GM10847 (cell line): Measurements from ENCODE around the gene CNMD.

Source experiments
- POLR2A ChIP-seq: IDR thresholded peaks from 2 replicates; pipeline ENCODE4 v1.6.1; 2011; ENCODE audit not compliant: insufficient read length; ENCODE audit errors: extremely low read depth

CNMD gene

GRCh38 chr13:52760077-52760476 is 20.5 kb upstream of the CNMD start:
- TF ChIP-seq POLR2A, result no peak

GRCh38 chr13:52758114-52758513 is 18.5 kb upstream of the CNMD start:
- no peak for TF ChIP-seq POLR2A

GRCh38 chr13:52751196-52751595 is 11.6 kb upstream of the CNMD start:
- no peak for TF ChIP-seq POLR2A

GRCh38 chr13:52750713-52751112 is 11.1 kb upstream of the CNMD start:
- no peak for TF ChIP-seq POLR2A

GRCh38 chr13:52749419-52749818 is 9.8 kb upstream of the CNMD start:
- no peak for TF ChIP-seq POLR2A

GRCh38 chr13:52746141-52746540 is 6.5 kb upstream of the CNMD start:
- no peak for TF ChIP-seq POLR2A

- TF ChIP-seq POLR2A, result no peak
Observed at GRCh38 chr13:52744842-52745375, 5.3 kb upstream of the CNMD start.

- TF ChIP-seq POLR2A, result no peak
Observed at GRCh38 chr13:52743988-52744387, 4.4 kb upstream of the CNMD start.

- no peak for TF ChIP-seq POLR2A
Observed at GRCh38 chr13:52743569-52743968, 3.9 kb upstream of the CNMD start.

- no peak for TF ChIP-seq POLR2A
Observed at GRCh38 chr13:52738719-52739467, 727 bp downstream of the CNMD start.

GRCh38 chr13:52737965-52738364 is 1.7 kb downstream of the CNMD start:
- no peak for TF ChIP-seq POLR2A

- no peak for TF ChIP-seq POLR2A
Observed at GRCh38 chr13:52737451-52737850, 2.2 kb downstream of the CNMD start.

GRCh38 chr13:52736891-52737290 is 2.7 kb downstream of the CNMD start:
- TF ChIP-seq POLR2A, result no peak

GRCh38 chr13:52734075-52734623 is 5.5 kb downstream of the CNMD start:
- no peak for TF ChIP-seq POLR2A

- TF ChIP-seq POLR2A, result no peak
Observed at GRCh38 chr13:52726258-52726657, 13.4 kb downstream of the CNMD start.

- TF ChIP-seq POLR2A, result no peak
Observed at GRCh38 chr13:52725302-52725701, 14.3 kb downstream of the CNMD start.

- TF ChIP-seq POLR2A, result no peak
Observed at GRCh38 chr13:52723181-52723580, 16.4 kb downstream of the CNMD start.

GRCh38 chr13:52713894-52714293 is 25.7 kb downstream of the CNMD start:
- TF ChIP-seq POLR2A, result no peak

- no peak for TF ChIP-seq POLR2A
Observed at GRCh38 chr13:52712385-52712784, 27.2 kb downstream of the CNMD start.
